WI38 (cell line): ENCODE results near the gene UNC45A.
A peak's percentile ranks its signal among the peaks of the same experiment; 100 is the strongest.
"Not testable (repeated sequence)": the region's sequence is repeated elsewhere in the genome, so short reads cannot be mapped to it uniquely, and the experiment has no call there.

Source experiments
- H3K4me3 ChIP-seq: 2 replicates; pipeline ENCODE4 v1.5.1; 2011; ENCODE audit warnings: low read depth, mild to moderate bottlenecking, control low read depth, low read length
- TF ChIP-seq, protein P1 (sequence below): IDR thresholded peaks from 2 replicates; pipeline ENCODE4 v1.5.1; 2012; ENCODE audit warnings: low read depth, mild to moderate bottlenecking, control low read depth, low read length

The UNC45A gene

GRCh38 chr15:90918034-90918788 lies 16.9 kb upstream of the UNC45A start:
- TF ChIP-seq, protein P1, sequence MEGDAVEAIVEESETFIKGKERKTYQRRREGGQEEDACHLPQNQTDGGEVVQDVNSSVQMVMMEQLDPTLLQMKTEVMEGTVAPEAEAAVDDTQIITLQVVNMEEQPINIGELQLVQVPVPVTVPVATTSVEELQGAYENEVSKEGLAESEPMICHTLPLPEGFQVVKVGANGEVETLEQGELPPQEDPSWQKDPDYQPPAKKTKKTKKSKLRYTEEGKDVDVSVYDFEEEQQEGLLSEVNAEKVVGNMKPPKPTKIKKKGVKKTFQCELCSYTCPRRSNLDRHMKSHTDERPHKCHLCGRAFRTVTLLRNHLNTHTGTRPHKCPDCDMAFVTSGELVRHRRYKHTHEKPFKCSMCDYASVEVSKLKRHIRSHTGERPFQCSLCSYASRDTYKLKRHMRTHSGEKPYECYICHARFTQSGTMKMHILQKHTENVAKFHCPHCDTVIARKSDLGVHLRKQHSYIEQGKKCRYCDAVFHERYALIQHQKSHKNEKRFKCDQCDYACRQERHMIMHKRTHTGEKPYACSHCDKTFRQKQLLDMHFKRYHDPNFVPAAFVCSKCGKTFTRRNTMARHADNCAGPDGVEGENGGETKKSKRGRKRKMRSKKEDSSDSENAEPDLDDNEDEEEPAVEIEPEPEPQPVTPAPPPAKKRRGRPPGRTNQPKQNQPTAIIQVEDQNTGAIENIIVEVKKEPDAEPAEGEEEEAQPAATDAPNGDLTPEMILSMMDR: no peak
- no peak overlapping the region for H3K4me3 ChIP-seq

DNA sequence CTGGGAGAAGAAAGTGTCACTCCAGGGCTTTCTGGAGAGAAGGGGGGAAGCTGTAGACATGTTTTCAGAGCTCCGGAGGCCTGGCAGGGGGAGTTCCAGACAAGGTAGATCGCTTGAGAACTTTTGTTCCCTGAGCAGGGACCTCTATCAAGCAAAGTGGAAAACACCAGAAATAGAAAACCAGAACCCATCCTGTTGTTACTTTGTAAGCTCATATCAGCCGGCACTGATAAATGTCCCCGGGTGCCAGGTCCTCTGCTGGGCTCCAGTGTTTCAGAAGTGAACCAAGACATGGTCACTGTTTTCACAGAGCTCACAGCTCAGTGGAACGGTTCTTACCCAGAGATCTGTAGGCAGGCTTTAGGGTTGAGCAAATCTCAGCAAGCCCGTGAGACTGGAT lies 16.2 kb upstream of the UNC45A start:
- TF ChIP-seq, protein P1: no peak
- no peak overlapping the region for H3K4me3 ChIP-seq

DNA sequence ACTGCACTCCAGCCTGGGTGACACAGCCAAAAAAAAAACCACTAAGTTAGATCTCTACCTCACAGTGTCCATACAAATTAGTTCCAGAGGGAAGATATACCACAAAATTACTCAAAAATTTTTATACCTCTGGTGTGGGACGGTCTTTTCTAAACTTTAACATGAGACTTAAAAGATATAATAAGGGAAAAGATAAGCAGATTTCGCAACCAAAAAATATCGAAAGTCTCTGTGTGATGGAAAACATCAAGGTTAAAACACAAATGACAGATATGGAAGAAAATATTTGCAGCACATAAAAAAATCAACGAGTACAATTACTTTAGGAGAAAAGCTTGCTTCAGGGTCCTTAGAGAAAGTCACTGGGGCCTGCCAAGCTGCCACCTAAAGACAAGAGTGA lies 13.2 kb upstream of the UNC45A start:
- TF ChIP-seq, protein P1: no peak
- H3K4me3 ChIP-seq: no peak overlapping the region

GRCh38 chr15:90922712-90923322 lies 12.3 kb upstream of the UNC45A start:
- H3K4me3 ChIP-seq: not testable (repeated sequence)

DNA sequence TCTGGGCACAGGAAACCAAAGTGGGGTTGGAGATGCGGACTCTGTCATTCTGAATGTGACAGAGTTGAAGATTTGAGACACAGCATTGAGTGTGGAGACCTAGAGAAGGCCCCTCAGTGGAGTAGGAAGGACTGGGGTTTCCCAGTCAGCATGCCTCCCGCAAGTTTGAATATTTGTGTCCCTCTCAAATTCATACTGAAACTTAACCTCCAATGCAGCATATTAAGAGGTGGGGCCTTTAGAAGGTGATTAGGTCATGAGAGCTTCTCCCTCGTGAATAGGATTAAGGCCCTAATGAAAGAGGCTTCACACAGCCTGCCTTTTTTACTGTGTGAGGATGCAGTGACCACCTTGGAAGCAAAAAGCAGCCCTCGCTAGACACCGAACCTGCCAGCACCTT lies 10.7 kb upstream of the UNC45A start:
- TF ChIP-seq, protein P1: no peak
- no peak overlapping the region for H3K4me3 ChIP-seq

DNA sequence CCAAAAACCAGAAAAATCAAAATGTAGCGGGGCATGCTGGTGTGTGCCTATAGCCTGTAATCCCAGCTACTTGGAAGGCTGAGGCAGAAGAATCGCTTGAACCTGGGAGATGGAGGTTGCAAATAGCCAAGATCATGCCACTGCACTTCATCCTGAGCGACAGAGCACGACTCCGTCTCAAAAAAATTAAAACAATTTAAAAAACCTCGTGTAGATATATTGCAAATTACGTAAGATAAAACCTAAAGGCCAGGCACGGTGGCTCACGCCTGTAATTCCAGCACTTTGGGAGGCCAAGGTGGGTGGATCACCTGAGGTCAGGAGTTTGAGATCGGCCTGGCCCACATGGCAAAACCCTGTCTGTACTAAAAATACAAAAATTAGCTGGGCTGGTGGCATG lies 8.3 kb upstream of the UNC45A start:
- H3K4me3 ChIP-seq: not testable (repeated sequence)

GRCh38 chr15:90928106-90928505 lies 7.0 kb upstream of the UNC45A start:
- not testable (repeated sequence) for H3K4me3 ChIP-seq

DNA sequence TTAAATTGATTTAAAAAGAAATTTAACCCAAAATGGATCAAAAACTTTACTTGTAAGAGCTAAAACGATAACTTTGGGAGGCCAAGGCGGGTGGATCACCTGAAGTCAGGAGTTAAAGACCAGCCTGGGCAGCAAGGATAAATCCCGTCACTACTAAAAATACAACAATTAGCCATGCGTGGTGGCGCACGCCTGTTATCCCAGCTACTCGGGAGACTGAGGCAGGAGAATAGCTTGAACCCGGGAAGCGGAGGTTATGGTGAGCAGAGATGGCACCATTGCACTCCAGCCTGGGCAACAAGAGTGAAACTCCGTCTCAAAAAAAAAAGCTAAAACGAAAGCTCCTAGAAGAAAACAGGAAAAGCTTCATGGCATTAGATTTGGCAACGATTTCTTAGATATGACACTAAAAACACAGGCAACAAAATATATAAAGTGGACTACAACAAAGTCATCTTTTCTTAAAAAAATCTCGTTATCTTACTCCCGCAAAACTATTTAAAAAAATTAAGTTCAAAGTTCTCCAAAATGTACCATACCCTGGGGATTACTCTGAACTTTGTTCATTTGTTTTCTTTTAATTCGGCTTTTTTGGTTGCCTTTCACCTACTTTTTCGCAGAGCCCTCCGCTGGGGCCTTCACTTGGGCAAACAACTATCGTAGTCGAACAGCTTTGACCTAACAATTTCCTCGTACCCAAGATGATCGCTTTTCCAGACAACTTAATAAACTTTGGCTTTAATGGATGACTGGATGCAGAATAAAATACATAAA lies 5.7 kb upstream of the UNC45A start:
- peak overlapping the region; percentile 54 for H3K4me3 ChIP-seq

More for the DNA sequence above, 5.7 kb upstream of the UNC45A start:
- TF ChIP-seq, protein P1: no peak
